HG02759 (cell line): ENCODE measurements around the gene BOK.
"Not testable (repeated sequence)": the region's sequence is repeated elsewhere in the genome, so short reads cannot be mapped to it uniquely, and the experiment has no call there.

ENCODE experiments used
- ATAC-seq: cut with Tn5 transposase; IDR thresholded peaks from one replicate; pipeline ENCODE4 v1.9.1; 2021; ENCODE audit warnings: mild to moderate bottlenecking, moderate library complexity; ENCODE audit not compliant: unreplicated experiment

Gene BOK, protein sequence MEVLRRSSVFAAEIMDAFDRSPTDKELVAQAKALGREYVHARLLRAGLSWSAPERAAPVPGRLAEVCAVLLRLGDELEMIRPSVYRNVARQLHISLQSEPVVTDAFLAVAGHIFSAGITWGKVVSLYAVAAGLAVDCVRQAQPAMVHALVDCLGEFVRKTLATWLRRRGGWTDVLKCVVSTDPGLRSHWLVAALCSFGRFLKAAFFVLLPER

GRCh38 chr2:241558532-241559322 is at the start of gene BOK:
BOK (plus strand) TSS chr2:241558745; CDS start chr2:241559484, 739 bp downstream.
- no peak for ATAC-seq

DNA sequence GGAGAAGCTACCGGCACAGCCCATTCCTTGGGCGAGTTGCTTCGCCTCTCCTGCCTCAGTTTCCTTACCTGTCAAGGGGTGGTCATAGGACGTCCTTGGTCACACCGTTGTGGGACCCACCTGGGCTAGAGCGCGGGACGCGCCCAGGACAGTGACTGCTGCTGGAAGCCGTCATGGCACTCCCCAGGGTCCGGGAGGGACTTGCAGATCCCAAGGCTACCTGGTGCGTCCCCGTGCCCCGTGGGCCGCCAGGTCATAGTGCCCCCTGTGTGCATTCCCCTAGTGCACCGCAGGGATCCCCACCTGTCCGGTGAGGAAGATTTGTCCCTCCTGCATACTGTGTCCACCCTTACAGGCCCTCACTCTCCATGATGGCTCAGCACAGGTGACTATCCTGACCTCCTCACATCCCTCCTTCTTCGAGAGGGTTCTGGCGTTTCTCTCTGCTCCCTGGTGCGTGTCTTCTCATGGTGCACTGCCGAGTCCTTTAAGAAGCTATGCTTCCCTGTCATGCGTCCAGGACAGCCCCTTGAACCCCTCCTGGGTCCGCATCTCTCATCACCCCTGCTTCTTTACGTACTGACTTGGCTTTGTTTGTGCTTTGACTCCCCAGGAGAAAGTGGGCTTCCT is 49.3 kb upstream of the BOK start:
- no peak for ATAC-seq

DNA sequence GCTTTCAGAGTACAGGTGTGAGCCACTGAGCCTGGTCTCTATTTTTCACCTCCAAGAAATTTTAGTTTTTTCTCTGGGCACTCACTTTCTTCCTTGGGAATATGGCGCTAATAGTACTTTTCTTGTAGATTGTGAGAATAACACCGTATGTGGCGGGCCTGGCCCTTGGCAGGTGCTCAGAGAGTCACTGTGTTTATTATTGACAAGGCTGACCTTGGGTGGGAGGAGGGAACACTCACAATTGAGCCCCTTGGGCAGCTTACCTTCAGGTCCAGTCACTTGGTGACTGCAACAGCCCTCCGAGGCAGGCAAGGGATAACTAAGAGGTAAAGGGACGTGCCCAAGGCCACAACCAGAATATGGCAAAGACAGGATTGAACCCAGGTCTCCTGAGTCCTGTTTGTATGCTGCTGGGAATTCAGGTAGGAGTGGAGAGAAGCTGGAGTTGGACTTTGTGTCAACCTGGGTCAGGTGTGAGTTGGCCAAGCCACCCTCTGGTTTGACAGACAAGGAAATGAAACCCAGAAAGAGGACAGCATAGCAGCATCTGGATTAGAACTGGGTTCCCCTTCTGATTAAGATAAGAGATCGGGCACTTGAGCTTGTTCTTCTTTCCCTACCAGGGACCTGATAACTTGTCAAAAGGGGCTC is 47.3 kb upstream of the BOK start:
- no peak for ATAC-seq

DNA sequence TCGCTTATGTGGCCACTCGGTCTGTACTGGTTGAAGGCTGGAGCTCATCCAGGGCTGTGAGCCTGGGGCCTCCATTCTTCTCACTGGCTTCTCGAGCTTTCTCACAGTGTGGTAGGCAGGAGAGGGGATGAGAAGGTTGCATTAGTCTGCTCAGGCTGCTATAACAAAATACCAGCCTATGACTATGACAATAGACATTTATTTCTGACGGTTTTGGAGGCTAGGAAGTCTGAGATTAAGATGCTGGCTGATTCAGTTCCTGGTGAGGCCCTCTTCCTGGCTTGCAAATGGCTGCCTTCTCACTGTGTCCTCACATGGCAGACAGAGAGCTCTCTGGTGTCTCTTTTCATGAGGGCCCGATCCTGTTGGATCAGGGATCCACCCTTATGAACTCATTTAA is 44.0 kb upstream of the BOK start:
- no peak for ATAC-seq

DNA sequence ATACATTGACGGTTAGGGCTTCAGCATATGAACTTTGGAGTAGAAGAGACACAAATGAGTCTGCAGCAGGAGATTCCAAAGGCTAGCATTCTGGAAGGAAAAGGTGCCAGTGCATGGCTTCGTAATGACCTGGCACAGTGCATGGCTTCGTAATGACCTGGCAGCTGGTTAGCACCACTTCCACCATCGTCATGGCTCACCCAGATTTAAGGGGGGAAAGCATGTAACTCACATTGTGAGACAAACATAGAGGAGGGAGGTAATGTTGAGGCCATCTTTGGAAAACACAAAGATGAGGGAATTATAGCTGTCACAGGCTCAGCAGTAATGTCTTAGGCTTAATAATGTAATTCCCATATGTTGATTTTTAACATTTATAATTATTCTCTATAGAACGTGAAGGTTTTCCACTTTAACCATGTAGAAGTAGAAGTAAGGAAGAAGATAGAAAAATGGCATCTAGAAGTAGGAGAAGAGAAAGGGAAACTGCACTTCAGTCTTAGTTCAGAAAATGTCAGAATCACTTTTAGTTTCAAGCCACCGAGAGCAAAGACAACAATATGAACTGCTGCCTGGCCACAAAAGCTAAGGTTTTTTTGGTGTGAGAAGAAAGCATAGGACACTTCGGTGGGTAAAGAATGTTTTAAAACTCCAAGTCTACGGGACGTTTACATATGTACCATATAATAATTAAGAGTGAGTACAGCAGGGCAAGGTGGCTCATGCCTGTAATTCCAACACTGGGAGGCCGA is 43.4 kb upstream of the BOK start:
- no peak for ATAC-seq

DNA sequence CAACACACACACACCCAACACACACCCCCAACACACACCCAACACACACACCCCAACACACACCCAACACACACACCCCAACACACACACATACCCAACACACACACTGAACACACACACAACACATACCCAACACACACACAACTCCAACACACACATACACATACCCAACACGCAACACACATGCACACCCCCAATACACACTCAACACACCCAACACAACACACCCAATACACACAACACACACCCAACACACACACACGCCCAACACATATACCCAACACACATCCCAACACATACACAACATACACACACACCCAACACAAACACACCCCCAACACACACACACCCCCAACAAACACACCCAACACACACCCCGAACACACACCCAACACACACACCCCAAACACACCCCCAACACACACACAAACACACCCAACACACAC is 42.0 kb upstream of the BOK start:
- ATAC-seq, result no peak

- ATAC-seq, result no peak
Measured at GRCh38 chr2:241517297-241517696, 41.2 kb upstream of the BOK start.

DNA sequence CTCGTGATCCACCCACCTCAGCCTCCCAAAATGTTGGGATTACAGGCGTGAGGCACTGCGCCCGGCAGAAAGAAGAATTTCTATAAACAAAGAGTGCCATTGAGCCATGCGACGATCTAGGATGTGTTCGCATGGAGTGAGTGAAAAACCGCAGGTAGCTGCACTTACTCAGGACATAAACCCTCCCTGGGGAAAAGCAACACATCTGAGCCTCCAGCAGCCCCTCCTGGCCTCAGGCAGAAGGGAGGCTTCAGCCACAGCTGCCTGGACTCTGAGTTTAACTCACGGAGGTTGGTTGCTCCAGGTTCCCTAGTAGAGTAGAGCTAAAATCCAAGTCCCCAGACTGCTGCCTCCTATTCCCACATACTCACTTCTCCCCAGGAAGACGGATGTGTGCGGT is 38.9 kb upstream of the BOK start:
- ATAC-seq, result no peak

DNA sequence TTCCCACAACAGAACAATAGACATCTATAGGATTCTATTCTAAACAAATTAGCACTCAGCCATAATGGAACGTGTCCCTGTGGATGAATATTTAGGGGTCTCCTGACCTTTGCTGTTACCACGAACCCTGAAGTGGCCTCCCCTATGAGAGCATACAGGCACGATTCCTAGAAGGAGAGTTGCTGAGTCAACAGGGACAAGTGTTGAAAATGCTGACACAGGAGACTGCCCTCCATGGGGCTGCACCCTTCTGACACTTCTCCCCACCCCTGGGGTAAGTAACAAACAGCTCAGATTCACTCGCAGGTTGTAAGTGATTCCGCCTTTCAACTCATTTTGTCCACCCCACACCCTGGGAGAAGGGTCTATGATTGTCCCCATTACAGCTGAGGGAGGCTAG is 36.1 kb upstream of the BOK start:
- ATAC-seq, result no peak

GRCh38 chr2:241525818-241526780 is 32.4 kb upstream of the BOK start:
- not testable (repeated sequence) for ATAC-seq

GRCh38 chr2:241530571-241530970 is 28.0 kb upstream of the BOK start:
- ATAC-seq, result no peak

DNA sequence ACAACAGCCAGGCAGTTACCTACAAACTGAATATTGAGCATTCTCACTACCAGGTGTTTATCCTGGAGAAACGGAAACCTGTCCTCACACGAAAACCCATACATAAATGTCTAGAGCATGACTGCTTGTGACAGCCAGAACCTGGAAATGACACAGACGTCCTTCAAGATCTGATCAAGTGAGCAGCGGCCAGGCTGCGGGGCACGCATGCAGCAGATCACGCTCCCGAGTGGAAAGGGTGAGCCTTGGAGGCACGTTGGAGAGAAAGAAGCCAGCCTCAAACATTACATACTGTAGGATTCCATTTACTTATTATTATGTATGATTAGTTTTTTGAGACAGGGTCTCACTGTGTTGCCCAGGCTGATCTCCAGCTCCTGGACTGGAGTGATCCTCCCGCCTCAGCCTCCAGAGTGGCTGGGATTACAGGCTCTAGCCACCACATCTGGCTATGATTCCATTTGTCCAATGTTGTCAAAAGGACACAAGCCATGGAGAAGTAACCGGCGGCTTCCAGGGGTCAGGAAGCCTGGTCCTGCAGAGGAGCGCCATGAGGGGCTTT is 27.3 kb upstream of the BOK start:
- ATAC-seq, result no peak

GRCh38 chr2:241532168-241532567 is 26.4 kb upstream of the BOK start:
- no peak for ATAC-seq

GRCh38 chr2:241532733-241533601 is 25.6 kb upstream of the BOK start:
- no peak for ATAC-seq

- no peak for ATAC-seq
Measured at GRCh38 chr2:241534293-241534692, 24.3 kb upstream of the BOK start.

- no peak for ATAC-seq
Measured at GRCh38 chr2:241534701-241535375, 23.7 kb upstream of the BOK start.

DNA sequence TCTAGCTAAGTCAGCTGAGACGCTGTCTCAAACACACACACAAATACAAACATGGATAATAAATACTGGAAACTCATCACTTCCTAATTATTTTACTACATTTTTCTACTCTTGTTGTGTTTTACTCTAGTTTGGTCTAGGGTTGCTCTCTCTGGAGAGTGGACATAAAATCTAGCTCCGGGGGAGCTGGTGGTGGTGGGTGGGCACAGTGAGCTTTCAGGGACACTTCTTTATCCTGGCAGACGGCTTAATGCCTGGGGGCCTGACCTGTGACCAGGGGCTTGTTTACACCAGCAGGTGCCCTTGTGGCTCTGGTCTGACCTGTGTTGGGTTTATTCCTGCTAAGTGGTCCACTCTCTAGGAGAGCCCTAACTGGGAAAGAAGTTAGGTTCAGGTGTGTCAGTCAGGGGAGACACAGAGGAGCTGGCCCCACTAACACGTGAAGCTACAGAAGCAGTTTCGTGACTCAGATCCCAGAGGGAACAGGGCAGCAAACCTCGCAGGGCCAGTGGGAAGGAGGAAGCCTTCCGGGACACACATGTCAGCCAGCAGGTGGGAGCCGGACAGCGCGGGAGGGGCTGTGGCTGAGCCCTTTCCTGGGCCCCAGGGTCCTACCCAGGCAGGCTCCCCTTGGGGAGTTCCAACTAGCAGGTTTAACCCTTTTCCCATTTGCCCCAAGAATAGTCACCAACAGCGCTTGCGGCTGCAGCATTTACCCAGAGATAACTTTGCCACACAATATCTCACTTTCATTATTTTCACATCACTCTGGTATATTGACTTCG is 22.5 kb upstream of the BOK start:
- no peak for ATAC-seq
